ENCODE results near the gene RHOA.
"Not testable (repeated sequence)": the region's sequence is repeated elsewhere in the genome, so short reads cannot be mapped to it uniquely, and the experiment has no call there.

- TF ChIP-seq EZH2phosphoT487 (IDR thresholded peaks at IDR 0.05; ENCODE audit: insufficient read depth, low read depth); EZH2 (IDR thresholded peaks at IDR 0.05; ENCODE audit: insufficient read depth, poor library complexity, severe bottlenecking): not testable (repeated sequence)
These were observed 63.4 kb downstream of the RHOA start for GRCh38 chr3:49348361-49348760.
